ENCODE results near the gene NAA25. TPM values are rescaled to one million over a fixed set of nuclear protein-coding genes. Genes with fewer than 3 reads are reported as not detected.
"Not testable (repeated sequence)": the region's sequence is repeated elsewhere in the genome, so short reads cannot be mapped to it uniquely, and the experiment has no call there.

NAA25 gene
- total RNA-seq, 2 donors from 2014 or later = 12.4 to 20.4 TPM

GRCh38 chr12:112121780-112122565 lies 13.4 kb upstream of the NAA25 start:
- intact Hi-C loops (cut with DNase I, micrococcal nuclease) = no loop called here
- no peak for ATAC-seq
- DNase-seq = peak; percentile 50 to 79

DNA sequence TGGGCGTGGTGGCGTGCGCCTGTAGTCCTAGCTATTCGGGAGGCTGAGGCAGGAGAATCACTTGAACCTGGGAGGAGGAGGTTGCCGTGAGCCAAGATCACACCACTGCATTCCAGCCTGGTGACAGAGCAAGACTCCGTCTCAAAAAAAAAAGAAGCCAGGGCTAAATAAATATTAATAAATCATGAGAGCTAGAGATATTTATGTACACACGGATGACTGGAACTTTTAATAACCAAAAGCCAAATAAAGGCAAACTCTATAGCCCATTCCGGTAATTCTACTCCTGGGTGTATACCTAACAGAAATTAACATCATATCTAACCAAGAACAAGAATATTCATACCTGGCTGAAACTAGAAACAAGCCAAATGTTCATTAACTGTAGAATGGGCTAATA lies 9.1 kb upstream of the NAA25 start:
- DNase-seq (no peak), ATAC-seq (no peak)
- intact Hi-C loops (cut with DNase I, micrococcal nuclease) = no loop called here

DNA sequence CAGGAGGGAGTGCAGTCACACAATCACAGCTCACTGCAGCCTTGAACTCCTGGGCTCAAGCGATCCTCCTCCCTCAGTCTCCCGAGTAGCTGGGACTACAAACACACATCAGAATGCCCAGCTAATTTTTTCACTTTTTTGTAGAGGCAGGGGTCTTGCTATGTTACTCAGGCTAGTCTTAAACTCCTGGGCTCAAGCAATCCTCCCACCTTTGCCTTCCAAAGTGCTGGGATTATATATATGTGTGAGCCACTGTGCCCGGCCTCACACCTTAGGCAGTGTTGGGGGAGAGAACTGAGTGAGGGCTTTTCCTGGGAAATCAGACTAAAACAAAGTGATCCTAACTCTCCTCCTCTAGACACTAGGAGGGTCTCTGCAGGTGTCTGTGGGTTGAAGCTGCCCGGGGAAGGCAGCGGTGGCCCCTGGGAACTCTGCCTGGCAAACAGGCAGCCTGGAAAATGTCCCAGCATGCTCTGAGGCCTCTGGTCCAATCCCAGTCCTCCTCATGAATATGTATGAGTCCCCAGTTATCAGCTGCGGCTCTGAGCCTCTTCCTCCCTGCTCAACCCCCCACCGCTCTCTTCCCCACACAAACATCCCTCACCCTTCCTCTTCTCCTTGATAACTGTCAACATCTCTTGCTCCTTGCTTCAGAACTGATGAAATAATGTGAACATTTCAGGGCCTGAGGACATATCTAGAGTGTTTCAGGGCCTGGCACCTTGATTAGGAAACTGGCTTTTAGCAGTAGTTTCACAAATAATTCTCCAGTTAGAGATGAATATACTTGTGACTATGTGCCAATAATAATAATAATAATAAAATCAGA lies 7.9 kb upstream of the NAA25 start:
- DNase-seq (peak; percentile 36 to 50), ATAC-seq (peak; percentile 95)
- intact Hi-C loops (cut with DNase I, micrococcal nuclease) = no loop called here

DNA sequence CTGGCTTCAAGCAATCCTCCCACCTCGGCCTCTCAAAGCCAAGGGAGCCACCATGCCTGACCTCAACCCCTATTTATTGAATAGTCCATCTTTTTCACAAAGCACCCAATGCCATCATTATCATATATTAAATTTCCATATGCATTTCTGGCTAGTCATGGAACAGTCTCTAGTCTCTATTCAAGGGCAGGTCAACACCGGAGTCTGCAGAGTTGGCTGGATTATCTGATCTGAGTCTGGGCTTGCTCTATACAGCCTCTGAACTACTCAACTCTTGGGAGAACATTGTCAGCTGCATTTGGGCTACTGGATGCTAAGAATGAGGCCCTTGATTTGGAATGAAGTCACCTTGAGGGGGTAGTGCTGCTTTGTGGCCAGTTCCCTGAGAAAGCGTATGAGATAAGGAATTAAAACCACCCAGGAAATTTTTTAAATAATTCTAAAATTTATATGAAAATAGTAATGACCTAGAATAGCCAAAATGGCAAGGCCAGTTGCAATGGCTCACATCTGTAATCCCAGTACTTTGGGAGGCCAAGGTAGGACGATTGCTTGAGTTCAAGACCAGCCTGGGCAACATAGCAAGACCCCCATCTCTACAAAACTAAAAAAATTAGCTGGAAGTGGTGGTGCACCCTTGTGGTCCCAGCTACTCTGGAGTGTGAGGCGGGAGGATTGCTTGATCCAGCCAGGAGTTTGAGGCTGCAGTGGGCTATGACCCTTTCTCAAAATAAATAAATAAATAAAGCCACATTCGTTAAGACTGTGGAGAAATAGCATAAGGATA lies 6.9 kb upstream of the NAA25 start:
- ATAC-seq = no peak
- no peak for DNase-seq
- intact Hi-C loops (cut with DNase I, micrococcal nuclease) = no loop called here

DNA sequence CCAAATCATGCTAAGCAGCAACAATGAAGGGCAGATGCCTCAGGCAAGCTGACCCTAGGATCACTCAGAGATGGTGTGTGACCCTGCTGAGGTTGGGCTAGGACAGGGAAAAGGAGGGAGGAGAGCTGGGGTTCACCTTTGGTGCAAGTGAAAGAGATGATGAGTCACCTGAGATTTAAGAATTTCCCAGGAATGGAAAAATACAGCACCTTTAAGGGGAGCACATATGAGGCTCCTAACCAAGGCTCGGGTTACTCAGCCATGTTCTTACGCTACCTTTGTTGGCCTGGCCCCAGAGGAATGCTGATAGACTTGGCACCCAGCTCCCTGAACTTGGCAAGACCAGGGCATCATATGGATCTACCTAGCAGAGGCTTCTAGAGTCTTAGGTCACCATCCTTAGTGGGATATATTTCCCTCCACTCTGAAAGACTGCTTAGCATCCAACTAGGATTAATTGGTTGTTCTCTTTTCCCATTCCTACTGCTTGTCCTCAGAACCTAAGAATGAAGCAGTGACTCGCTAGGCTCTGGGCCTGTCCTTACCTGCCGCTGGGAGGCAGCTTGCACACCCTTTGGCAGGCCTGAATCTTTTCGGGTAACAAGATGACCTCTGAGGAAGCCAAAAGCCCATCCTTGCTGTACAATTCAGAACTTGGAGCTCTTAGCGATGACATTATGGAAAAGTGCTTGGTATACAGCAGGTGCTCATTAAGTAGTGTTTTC lies 4.0 kb upstream of the NAA25 start:
- ATAC-seq (no peak), DNase-seq (no peak)
- intact Hi-C loops (cut with DNase I, micrococcal nuclease) = no loop called here

GRCh38 chr12:112111931-112112330 lies 3.3 kb upstream of the NAA25 start:
- intact Hi-C loops (cut with DNase I, micrococcal nuclease) = no loop called here
- no peak for DNase-seq
- no peak for ATAC-seq

- ATAC-seq; DNase-seq; intact Hi-C loops (cut with DNase I, micrococcal nuclease): not testable (repeated sequence)
Observed at GRCh38 chr12:112110787-112111662, 2.4 kb upstream of the NAA25 start.

DNA sequence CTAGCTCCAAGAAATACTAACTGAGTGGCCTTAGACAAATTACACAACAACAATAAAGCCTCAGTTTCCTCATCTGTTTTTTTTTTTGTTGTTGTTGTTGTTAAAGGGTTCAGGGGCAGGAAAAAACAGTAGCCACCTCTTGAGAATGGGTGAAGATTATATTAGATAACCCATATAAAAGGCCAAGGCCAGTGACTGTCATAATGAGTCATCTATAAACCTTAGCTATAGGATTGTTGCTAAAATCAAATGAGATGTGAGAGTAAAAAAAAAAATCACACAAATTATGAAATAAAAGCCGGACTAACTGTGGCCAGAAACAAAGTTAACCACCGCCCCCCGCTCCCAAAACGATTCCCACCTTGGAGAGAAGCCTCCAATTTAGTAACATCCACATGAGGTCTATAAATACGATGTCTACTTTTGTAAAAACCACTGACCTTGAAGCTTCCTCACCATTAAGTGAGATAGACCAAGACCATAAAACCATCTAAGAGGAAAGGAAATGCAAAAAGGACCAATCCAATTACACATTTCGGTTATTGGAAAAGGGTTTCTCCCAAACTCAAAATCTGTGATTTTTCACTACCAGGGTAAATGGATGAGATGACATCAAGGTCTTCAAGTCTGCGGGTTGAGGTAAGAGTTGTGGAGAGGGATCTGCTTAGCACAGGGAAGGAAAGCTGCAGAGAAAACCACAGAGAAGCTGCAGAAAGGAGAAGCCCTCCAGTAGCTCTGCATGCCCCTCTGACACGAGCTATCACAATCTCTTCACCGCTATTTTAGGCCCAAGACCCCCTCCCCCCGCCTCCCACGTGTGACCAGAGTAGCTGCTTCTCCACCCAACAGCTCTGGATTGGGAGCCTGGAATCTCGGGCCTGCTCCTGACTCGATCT lies 1.0 kb downstream of the NAA25 start:
- intact Hi-C loops (cut with DNase I, micrococcal nuclease) = no loop called here
- DNase-seq (peak; percentile 43), ATAC-seq (peak; percentile 17)

DNA sequence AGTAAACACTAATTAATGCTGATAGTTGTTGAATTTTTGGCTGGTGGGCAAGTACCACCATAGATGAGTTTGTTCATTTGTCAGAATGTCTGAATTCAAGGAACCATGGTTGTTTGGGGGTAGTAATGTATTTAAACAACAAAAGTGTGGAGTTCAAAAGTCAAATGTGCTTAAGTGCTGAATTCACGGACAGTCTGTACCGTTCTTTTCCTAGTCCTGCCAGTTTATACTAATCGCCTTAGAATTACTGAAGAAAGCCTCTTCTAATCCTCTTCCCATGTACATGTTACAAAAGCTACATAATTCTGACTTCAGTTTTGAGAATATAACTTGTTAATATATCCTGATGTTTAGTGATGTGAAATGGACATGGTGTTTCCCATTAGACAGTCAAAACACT lies 2.7 kb downstream of the NAA25 start:
- intact Hi-C loops (cut with DNase I, micrococcal nuclease) = no loop called here
- DNase-seq (no peak), ATAC-seq (no peak)

- no peak for DNase-seq
- intact Hi-C loops (cut with DNase I, micrococcal nuclease) = no loop called here
- ATAC-seq = no peak
Observed at GRCh38 chr12:112103758-112104503, 4.7 kb downstream of the NAA25 start.

DNA sequence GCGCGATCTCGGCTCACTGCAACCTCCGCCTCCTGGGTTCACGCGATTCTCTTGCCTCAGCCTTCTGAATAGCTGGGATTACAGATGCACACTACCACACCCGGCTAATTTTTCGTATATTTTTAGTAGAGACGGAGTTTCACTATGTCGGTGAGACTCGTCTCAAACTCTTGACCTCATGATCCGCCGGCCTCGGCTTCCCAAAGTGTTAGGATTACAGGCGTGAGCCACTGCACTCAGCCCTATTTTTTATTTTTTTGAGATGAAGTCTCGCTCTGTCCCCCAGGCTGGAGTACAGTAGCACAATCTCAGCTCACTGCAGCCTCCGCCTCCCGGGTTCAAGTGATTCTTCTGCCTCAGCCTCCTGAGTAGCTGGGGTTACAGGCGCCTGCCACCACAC lies 5.8 kb downstream of the NAA25 start:
- ATAC-seq; intact Hi-C loops (cut with DNase I, micrococcal nuclease); DNase-seq: not testable (repeated sequence)

DNA sequence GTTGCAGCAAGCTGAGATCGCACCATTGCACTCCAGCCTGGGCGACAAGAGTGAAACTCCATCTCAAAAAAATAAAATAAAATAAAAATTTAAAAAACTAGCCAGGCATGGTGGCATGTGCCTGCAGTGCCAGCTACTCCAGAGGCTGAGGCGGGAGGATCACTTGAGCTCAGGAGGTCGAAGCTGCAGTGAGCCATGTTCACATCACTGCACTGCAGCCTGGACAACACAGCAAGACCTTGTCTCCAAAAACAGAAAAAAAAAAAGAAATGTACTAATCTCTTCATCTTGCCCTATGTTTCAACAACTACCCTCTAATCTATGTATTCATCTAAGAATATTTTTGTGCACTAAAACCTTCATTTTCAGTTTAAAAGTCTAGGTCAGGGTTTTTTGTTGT lies 6.5 kb downstream of the NAA25 start:
- ATAC-seq (no peak), DNase-seq (no peak)
- intact Hi-C loops (cut with DNase I, micrococcal nuclease) = no loop called here

GRCh38 chr12:112100500-112100899 lies 8.1 kb downstream of the NAA25 start:
- ATAC-seq; intact Hi-C loops (cut with DNase I, micrococcal nuclease); DNase-seq: not testable (repeated sequence)

DNA sequence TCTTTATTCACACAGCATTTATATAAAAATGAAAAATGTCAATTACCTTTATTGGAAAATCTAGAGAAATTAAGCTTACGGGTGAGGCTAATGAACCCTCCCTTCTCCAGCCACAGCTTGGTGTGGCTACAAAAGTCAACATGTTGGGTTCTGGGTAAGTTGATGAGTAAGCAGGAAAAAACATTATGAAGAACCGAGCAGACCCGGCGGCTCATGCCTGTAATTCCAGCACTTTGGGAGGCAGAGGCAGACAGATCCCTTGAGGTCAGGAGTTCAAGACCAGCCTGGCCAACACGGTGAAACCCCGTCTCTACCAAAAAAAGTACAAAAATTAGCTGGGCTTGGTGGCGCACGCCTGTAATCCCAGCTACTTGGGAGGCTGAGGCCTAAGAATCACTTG lies 10.9 kb downstream of the NAA25 start:
- intact Hi-C loops (cut with DNase I, micrococcal nuclease) = no loop called here
- no peak for ATAC-seq
- no peak for DNase-seq

DNA sequence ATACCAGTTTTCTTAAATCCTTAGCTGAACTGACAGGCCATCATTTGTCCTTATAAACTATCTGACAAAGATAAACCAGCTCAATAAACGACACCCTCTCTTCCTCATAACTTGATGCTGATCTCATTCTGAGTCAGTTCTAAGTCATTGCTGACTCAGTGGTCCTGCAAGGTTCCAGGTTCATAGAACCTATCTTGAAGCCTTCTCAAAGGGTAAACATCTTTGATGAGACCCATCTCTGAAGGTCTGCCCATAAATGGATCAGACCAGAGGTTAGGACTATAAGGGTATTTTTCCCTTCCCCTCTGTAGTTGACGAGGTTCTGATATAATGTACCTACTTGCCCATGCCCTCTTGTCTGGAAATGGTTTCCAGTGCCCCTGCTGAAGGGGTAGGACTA lies 11.9 kb downstream of the NAA25 start:
- DNase-seq (no peak), ATAC-seq (peak; percentile 65)
- intact Hi-C loops (cut with DNase I, micrococcal nuclease) = no loop called here

DNA sequence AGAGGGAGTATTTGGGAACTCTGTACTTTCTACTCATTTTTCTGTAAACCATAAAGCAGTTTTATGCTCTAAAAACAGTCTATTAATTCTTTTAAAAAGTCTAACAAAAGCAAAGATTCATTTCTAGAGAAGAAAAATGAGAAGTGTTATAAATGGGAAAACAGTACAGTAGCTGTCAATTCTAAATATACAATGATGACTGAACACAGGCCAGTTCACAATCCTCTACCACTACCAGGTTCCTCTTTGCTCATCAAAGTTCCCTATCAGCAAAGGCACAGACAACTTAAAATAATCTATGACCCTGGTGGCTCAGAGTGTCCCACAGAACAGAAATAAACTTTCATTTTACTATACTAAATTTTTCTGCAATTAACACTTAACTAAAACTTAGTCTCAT lies 12.5 kb downstream of the NAA25 start:
- intact Hi-C loops (cut with DNase I, micrococcal nuclease) = no loop called here
- ATAC-seq (no peak), DNase-seq (no peak)

All from left colon (tissue), 2 donors.